HepG2 (cell line): ENCODE results near the gene MRPL20. TPM values are rescaled to one million over a fixed set of nuclear protein-coding genes. Genes with fewer than 3 reads are reported as not detected.

ENCODE experiments used
- FOXA1 ChIP-seq, 2 experiments: fragments of 450-650 bp in 1 of 2; sonication (generic) in 1 of 2; formaldehyde crosslinking in 1 of 2; IDR thresholded peaks; 2 replicates each; pipeline versions ENCODE4 v1.4.0 to v1.6.1; 2016 to 2020; ENCODE audit warnings: missing genetic modification reagents in 1 of 2
- FUBP1 ChIP-seq: sonication (generic); formaldehyde crosslinking; IDR thresholded peaks from 2 replicates; pipeline ENCODE4 v1.5.1; 2020; ENCODE audit warnings: missing genetic modification reagents, mild to moderate bottlenecking, borderline replicate concordance
- IRF2 ChIP-seq: IDR thresholded peaks from 2 replicates; pipeline ENCODE4 v1.6.1; 2018; ENCODE audit warnings: missing genetic modification reagents, missing compliant biosample characterization
- KDM4B ChIP-seq: sonication (generic); formaldehyde crosslinking; IDR thresholded peaks from 2 replicates; pipeline ENCODE4 v1.4.0; 2020; ENCODE audit warnings: missing genetic modification reagents
- PBX3 ChIP-seq: sonication (generic); formaldehyde crosslinking; IDR thresholded peaks from 2 replicates; pipeline ENCODE4 v1.8.1; 2023; ENCODE audit warnings: missing genetic modification reagents, inconsistent platforms, borderline replicate concordance
- TBX2 ChIP-seq: sonication (generic); formaldehyde crosslinking; IDR thresholded peaks from 2 replicates; pipeline ENCODE4 v1.5.0; 2020; ENCODE audit warnings: missing genetic modification reagents, mild to moderate bottlenecking, borderline replicate concordance
- TIGD3 ChIP-seq: sonication (generic); formaldehyde crosslinking; IDR thresholded peaks from 2 replicates; pipeline ENCODE4 v1.5.1; 2020; ENCODE audit warnings: mild to moderate bottlenecking, missing genetic modification reagents, borderline replicate concordance
- U2AF1 ChIP-seq: fragments of 200-400 bp; formaldehyde crosslinking; optimal IDR thresholded peaks from 2 replicates; pipeline ENCODE3; 2017; ENCODE audit warnings: mild to moderate bottlenecking, low read depth, low read length
- ZBTB7B ChIP-seq: sonication (generic); formaldehyde crosslinking; IDR thresholded peaks from 2 replicates; pipeline ENCODE4 v1.4.0; 2020; ENCODE audit warnings: missing genetic modification reagents
- ZNF317 ChIP-seq: sonication (generic); formaldehyde crosslinking; IDR thresholded peaks from 2 replicates; pipeline ENCODE4 v1.5.0; 2020; ENCODE audit warnings: mild to moderate bottlenecking, missing genetic modification reagents
- ZNF335 ChIP-seq: sonication (generic); formaldehyde crosslinking; IDR thresholded peaks from 2 replicates; pipeline ENCODE4 v1.4.0; 2020; ENCODE audit warnings: missing genetic modification reagents
- ZNF350 ChIP-seq: sonication (generic); formaldehyde crosslinking; IDR thresholded peaks from 2 replicates; pipeline ENCODE4 v1.4.0; 2020; ENCODE audit warnings: mild to moderate bottlenecking, low read depth, missing genetic modification reagents, borderline replicate concordance
- ZNF770 ChIP-seq: sonication (generic); formaldehyde crosslinking; IDR thresholded peaks from 2 replicates; pipeline ENCODE4 v1.5.0; 2020; ENCODE audit warnings: mild to moderate bottlenecking, missing genetic modification reagents
- ZNF878 ChIP-seq: sonication (generic); formaldehyde crosslinking; IDR thresholded peaks from 2 replicates; pipeline ENCODE4 v1.8.1; 2023; ENCODE audit warnings: mild to moderate bottlenecking, missing genetic modification reagents, moderate library complexity
- polyA plus RNA-seq, 8 experiments: library from polyadenylated mRNA; depleted of rRNA in 3 of 8; stranded (reverse) in 7 of 8; unstranded in 1 of 8; fragments of >200 nt; fragmentation: Illumina TruSeq in 4 of 8; extraction: Trizol in 4 of 8; gene quantifications; 2 replicates each; pipeline versions ENCODE4 v1.2.1 to v1.2.3, GENCODE V29; 2011 to 2016; ENCODE audit warnings: low read depth in 4 of 8, missing spikeins in 1 of 8, mixed read lengths in 1 of 8; ENCODE audit not compliant: insufficient read depth in 1 of 8
- total RNA-seq, 5 experiments: library from RNA; depleted of rRNA; stranded (reverse); fragments of >200 nt; fragmentation: Illumina TruSeq; extraction: Trizol; gene quantifications; 2 replicates each; pipeline ENCODE4 v1.2.3, GENCODE V29; 2016; ENCODE audit warnings: low read depth in 1 of 5
- TF ChIP-seq, protein P1 (sequence below): sonication (generic); formaldehyde crosslinking; conservative IDR thresholded peaks from 2 replicates; pipeline ENCODE4 v1.4.0; 2020; ENCODE audit warnings: missing genetic modification reagents
- TF ChIP-seq, protein P2 (sequence below): sonication (generic); formaldehyde crosslinking; IDR thresholded peaks from 2 replicates; pipeline ENCODE4 v1.4.0; 2020; ENCODE audit warnings: missing genetic modification reagents, borderline replicate concordance

MRPL20 gene
- total and polyA plus RNA-seq, 2 of the 13 experiments (the other 11 are each of a cell fraction or from before 2014, with no cell fraction given) = 59.2 to 127 TPM

DNA sequence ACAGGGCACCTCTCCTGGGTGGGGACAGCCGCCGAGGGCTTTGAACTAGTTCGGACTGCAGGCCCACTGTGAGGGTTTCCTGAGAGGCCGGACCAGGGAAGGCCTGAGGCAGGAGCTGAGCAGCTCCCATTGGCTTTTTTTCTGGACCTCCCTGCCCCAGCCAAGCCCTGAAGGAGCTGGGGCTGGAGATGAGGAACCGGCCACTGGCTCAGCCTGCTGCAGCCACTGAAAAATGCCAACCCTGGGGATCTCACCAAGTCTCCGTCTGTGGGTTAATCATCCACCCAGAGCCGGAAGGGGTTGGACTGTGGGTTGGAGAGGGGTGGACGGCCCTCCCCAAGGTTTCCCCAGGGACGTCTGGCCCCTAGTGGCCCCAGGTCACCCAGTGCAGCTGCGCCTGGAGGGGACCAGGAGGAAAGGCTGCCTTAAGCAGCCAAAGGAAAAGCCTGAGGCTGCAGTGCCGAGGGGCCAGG is 30.8 kb upstream of the MRPL20 start (continued):
- TF ChIP-seq FOXA1 (IDR thresholded peaks at IDR 0.05) (no peak), FOXA1 (CRISPR knock-in tag; IDR thresholded peaks at IDR 0.05) (no peak), FUBP1 (CRISPR knock-in tag) (no peak), TIGD3 (CRISPR knock-in tag) (no peak), PBX3 (CRISPR knock-in tag) (no peak), U2AF1 (no peak), ZNF770 (CRISPR knock-in tag) (0 out of 2 replicates have a peak, but pooled peaks have one; percentile 44), ZNF350 (CRISPR knock-in tag) (peak; percentile 72), KDM4B (CRISPR knock-in tag) (peak; percentile 59; the same call in 1 of the 2 replicates), ZNF878 (0 out of 2 replicates have a peak, but pooled peaks have one; percentile 22), ZNF317 (no peak), ZNF335 (CRISPR knock-in tag) (no peak), TBX2 (CRISPR knock-in tag) (peak; percentile 69; the same call in 1 of the 2 replicates), ZBTB7B (no peak), IRF2 (CRISPR knock-in tag) (peak; percentile 31; the same call in 1 of the 2 replicates)
- TF ChIP-seq, protein P1, sequence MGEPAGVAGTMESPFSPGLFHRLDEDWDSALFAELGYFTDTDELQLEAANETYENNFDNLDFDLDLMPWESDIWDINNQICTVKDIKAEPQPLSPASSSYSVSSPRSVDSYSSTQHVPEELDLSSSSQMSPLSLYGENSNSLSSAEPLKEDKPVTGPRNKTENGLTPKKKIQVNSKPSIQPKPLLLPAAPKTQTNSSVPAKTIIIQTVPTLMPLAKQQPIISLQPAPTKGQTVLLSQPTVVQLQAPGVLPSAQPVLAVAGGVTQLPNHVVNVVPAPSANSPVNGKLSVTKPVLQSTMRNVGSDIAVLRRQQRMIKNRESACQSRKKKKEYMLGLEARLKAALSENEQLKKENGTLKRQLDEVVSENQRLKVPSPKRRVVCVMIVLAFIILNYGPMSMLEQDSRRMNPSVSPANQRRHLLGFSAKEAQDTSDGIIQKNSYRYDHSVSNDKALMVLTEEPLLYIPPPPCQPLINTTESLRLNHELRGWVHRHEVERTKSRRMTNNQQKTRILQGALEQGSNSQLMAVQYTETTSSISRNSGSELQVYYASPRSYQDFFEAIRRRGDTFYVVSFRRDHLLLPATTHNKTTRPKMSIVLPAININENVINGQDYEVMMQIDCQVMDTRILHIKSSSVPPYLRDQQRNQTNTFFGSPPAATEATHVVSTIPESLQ (CRISPR knock-in tag) = no peak
- TF ChIP-seq, protein P2, sequence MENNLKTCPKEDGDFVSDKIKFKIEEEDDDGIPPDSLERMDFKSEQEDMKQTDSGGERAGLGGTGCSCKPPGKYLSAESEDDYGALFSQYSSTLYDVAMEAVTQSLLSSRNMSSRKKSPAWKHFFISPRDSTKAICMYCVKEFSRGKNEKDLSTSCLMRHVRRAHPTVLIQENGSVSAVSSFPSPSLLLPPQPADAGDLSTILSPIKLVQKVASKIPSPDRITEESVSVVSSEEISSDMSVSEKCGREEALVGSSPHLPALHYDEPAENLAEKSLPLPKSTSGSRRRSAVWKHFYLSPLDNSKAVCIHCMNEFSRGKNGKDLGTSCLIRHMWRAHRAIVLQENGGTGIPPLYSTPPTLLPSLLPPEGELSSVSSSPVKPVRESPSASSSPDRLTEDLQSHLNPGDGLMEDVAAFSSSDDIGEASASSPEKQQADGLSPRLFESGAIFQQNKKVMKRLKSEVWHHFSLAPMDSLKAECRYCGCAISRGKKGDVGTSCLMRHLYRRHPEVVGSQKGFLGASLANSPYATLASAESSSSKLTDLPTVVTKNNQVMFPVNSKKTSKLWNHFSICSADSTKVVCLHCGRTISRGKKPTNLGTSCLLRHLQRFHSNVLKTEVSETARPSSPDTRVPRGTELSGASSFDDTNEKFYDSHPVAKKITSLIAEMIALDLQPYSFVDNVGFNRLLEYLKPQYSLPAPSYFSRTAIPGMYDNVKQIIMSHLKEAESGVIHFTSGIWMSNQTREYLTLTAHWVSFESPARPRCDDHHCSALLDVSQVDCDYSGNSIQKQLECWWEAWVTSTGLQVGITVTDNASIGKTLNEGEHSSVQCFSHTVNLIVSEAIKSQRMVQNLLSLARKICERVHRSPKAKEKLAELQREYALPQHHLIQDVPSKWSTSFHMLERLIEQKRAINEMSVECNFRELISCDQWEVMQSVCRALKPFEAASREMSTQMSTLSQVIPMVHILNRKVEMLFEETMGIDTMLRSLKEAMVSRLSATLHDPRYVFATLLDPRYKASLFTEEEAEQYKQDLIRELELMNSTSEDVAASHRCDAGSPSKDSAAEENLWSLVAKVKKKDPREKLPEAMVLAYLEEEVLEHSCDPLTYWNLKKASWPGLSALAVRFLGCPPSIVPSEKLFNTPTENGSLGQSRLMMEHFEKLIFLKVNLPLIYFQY = no peak
